ENCODE measurements around the gene LAMC3. TPM values are rescaled to one million over a fixed set of nuclear protein-coding genes. Genes with fewer than 3 reads are reported as not detected.

LAMC3 gene
- total RNA-seq, 1 donor from 2014 or later = 30.1 TPM

DNA sequence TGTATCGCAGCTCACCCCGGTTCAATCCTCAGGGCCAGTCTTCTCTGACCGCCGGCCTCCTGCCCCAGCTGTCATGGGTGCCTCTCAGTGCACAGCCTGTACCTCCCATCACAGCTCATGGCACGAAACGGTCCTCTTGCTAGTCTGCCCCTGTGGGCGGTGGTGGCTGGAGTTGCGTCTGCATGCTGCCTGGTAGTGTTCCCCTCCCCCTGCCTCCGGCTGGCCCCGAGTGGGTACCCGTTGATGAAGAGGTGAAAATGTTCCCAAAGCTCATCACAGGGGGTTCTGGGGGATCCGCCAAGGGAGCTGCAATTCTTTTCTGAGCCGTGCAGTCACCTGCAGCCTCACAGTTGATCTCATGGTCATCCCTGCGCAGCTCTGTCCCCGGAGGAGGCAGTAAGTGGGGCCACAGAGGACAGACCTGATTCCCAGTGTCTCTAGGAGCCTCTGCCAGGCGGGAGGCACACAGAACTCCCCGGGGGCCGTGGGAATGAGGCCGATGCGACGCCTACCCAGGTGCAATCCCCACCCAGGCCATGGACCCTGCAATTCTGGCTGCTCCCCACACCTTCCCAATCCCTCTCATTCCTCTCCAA, 35.2 kb upstream of the LAMC3 start:
- Mint-ChIP-seq H3K27me3 (ENCODE audit: unreplicated experiment) (peaks cover 4% of the 10 kb centered on the region), H3K4me3 (ENCODE audit: unreplicated experiment) (no peak overlapping the region), H3K9me3 (ENCODE audit: unreplicated experiment) (no peaks in the 10 kb centered on the region), H3K4me1 (ENCODE audit: unreplicated experiment) (peaks cover 10% of the 10 kb centered on the region), H3K27ac (ENCODE audit: unreplicated experiment) (no peak overlapping the region), H3K36me3 (ENCODE audit: low read depth, unreplicated experiment) (peaks cover 5% of the 10 kb centered on the region)
- DNase-seq (ENCODE audit: low spot score) = no peak
- TF ChIP-seq CTCF (IDR thresholded peaks at IDR 0.05; ENCODE audit: unreplicated experiment) = no peak

DNA sequence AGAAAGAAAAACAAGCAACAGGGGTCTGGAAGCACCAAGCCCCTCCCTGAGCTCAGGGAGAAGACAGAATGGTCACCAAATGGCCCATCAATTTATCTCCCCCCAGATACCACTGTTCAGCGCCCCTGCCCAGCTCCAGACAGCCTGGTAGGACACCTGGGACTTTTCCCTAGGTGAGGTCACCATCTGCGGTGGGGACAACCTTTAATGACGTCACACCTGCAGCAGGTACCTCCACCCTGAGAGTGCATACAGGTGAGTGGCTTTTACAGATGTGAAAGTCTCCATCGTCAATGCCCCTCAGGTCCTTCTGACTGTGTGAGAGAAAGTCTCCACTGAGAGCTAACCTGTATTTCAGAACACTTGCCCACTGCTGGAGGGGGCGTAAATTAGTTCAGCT, 34.3 kb upstream of the LAMC3 start:
- Mint-ChIP-seq H3K4me3 (ENCODE audit: unreplicated experiment) (no peak overlapping the region), H3K4me1 (ENCODE audit: unreplicated experiment) (peaks cover 10% of the 10 kb centered on the region), H3K9me3 (ENCODE audit: unreplicated experiment) (no peaks in the 10 kb centered on the region), H3K36me3 (ENCODE audit: low read depth, unreplicated experiment) (peaks cover 5% of the 10 kb centered on the region), H3K27ac (ENCODE audit: unreplicated experiment) (no peak overlapping the region), H3K27me3 (ENCODE audit: unreplicated experiment) (peaks cover 4% of the 10 kb centered on the region)
- no peak for DNase-seq (ENCODE audit: low spot score)
- TF ChIP-seq CTCF (IDR thresholded peaks at IDR 0.05; ENCODE audit: unreplicated experiment) = no peak

DNA sequence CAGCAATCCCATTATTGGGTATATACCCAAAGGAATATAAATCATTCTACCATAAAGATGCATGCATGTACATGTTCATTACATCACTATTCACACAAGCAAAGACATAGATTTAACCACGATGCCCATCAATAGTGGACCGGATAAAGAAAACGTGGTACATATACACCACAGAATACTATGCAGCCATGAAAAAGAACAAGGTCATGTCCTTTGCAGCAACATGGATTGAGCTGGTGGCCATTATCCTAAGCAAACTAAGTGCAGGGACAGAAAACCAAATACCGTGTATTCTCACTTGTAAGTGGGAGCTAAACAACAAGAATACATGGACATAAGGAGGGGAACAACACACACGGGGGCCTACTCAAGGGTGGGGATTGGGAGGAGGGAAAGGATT, 33.8 kb upstream of the LAMC3 start:
- H3K9me3 Mint-ChIP-seq (ENCODE audit: unreplicated experiment) = no peaks in the 10 kb centered on the region
- no peak overlapping the region for H3K27ac Mint-ChIP-seq (ENCODE audit: unreplicated experiment)
- H3K4me1 Mint-ChIP-seq (ENCODE audit: unreplicated experiment) = peaks cover 10% of the 10 kb centered on the region
- peaks cover 4% of the 10 kb centered on the region for H3K27me3 Mint-ChIP-seq (ENCODE audit: unreplicated experiment)
- DNase-seq (ENCODE audit: low spot score) = no peak
- no peak for TF ChIP-seq CTCF (IDR thresholded peaks at IDR 0.05; ENCODE audit: unreplicated experiment)
- no peak overlapping the region for H3K4me3 Mint-ChIP-seq (ENCODE audit: unreplicated experiment)
- peaks cover 5% of the 10 kb centered on the region for H3K36me3 Mint-ChIP-seq (ENCODE audit: low read depth, unreplicated experiment)

DNA sequence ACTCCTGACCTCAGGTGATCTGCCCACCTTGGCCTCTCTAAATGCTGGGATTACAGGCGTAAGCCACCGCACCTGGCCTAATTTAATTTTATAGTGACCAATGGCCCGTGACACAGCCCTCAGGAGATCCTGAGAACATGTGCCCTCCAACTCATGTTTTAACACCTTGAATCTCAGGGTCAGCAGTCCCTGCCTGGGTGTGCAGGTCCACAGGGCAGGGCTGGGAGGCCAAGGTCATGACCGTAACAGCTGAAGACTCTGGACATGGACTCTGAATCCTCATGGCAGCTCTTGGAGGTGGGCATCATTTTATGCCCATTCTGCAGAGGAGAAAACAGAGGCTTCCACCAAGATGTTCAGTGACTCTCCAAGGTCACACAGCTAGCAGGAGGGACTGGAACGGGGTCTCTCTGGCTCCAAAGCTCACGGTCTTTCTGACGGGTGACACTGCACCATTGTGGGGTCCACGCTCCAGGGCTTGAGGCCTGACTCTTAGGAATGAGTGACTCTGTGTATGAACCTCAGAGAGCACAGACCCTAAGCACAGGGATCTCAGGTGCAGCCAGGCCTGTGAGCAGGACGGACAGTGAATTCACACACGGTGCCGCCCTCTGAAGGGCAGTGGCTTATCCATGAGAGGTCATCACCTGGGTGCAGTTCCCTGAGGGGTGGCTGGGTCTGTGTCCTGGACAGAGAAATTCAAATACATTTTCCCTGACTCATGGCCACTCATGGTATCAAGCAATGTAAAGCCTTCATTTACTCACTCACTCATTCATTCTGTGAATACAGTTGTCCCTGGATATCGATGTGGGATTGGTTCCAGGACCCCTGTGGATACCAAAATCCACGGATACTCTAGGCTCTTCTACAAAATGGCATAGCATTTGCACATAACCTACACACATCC, 32.8 kb upstream of the LAMC3 start:
- no peak overlapping the region for H3K4me3 Mint-ChIP-seq (ENCODE audit: unreplicated experiment)
- H3K27ac Mint-ChIP-seq (ENCODE audit: unreplicated experiment) = no peak overlapping the region
- H3K27me3 Mint-ChIP-seq (ENCODE audit: unreplicated experiment) = peaks cover 4% of the 10 kb centered on the region
- peaks cover 6% of the 10 kb centered on the region for H3K4me1 Mint-ChIP-seq (ENCODE audit: unreplicated experiment)
- H3K36me3 Mint-ChIP-seq (ENCODE audit: low read depth, unreplicated experiment) = peaks cover 5% of the 10 kb centered on the region
- no peak for TF ChIP-seq CTCF (IDR thresholded peaks at IDR 0.05; ENCODE audit: unreplicated experiment)
- DNase-seq (ENCODE audit: low spot score) = no peak
- H3K9me3 Mint-ChIP-seq (ENCODE audit: unreplicated experiment) = no peaks in the 10 kb centered on the region

DNA sequence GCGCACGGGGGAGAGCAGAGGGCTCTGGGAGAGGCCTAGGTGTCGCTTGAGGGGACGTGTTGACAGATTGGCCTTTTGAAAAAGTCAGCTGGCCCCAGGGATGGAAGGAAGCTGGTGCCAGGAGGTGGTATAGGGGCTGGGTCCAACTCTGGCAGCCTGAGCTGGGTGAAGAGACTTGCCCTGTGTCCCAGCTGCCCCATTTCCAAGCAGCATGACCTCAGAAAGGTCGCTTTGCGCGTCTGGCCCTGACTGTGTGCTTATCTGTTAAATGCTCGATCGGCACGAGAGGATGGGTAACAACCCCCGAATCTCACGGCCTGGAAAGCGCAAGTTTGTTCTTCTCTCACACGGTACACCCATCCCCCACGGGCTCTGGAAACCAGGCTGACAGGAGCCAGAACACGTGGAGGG, 31.2 kb upstream of the LAMC3 start:
- DNase-seq (ENCODE audit: low spot score) = no peak
- Mint-ChIP-seq H3K9me3 (ENCODE audit: unreplicated experiment) (no peaks in the 10 kb centered on the region), H3K36me3 (ENCODE audit: low read depth, unreplicated experiment) (no peaks in the 10 kb centered on the region), H3K4me1 (ENCODE audit: unreplicated experiment) (no peaks in the 10 kb centered on the region), H3K4me3 (ENCODE audit: unreplicated experiment) (no peak overlapping the region), H3K27me3 (ENCODE audit: unreplicated experiment) (peaks cover 4% of the 10 kb centered on the region), H3K27ac (ENCODE audit: unreplicated experiment) (no peak overlapping the region)
- TF ChIP-seq CTCF (IDR thresholded peaks at IDR 0.05; ENCODE audit: unreplicated experiment) = no peak
